K562 (cell line): ENCODE data around the gene TTC28. TPM values are rescaled to one million over a fixed set of nuclear protein-coding genes. Genes with fewer than 3 reads are reported as not detected.

Experiments used
- ARID2 ChIP-seq: fragments of 450-650 bp; IDR thresholded peaks from 2 replicates; pipeline ENCODE4 v1.6.1; 2017; ENCODE audit warnings: antibody characterized with exemption, mild to moderate bottlenecking
- BRCA1 ChIP-seq, 2 experiments: fragments of 450-650 bp in 1 of 2; sonication (generic) in 1 of 2; formaldehyde crosslinking in 1 of 2; IDR thresholded peaks; 2 replicates each; pipeline versions ENCODE4 v1.5.0 to v1.6.1; 2017 to 2020; ENCODE audit warnings: mild to moderate bottlenecking in 1 of 2, missing genetic modification reagents in 1 of 2
- BRD9 ChIP-seq: fragments of 450-650 bp; IDR thresholded peaks from 2 replicates; pipeline ENCODE4 v1.6.1; 2018; ENCODE audit warnings: low read depth; ENCODE audit not compliant: partially characterized antibody
- CREBBP ChIP-seq: IDR thresholded peaks from one replicate; pipeline ENCODE4 v1.6.1; 2012; ENCODE audit warnings: low read depth, mild to moderate bottlenecking, control low read depth, inconsistent platforms, low read length
- DIDO1 ChIP-seq: fragments of 450-650 bp; IDR thresholded peaks from 2 replicates; pipeline ENCODE4 v1.6.1; 2016; ENCODE audit warnings: low read depth, missing biosample characterization, missing genetic modification characterization
- EWSR1 ChIP-seq: fragments of 450-650 bp; IDR thresholded peaks from 2 replicates; pipeline ENCODE4 v1.6.1; 2018; ENCODE audit warnings: borderline replicate concordance, mild to moderate bottlenecking, low read depth, moderate library complexity; ENCODE audit not compliant: partially characterized antibody
- HDAC1 ChIP-seq, 2 experiments: fragments of 450-650 bp; IDR thresholded peaks; 2 replicates each; pipeline ENCODE4 v1.6.1; 2016 to 2017; ENCODE audit warnings: inconsistent platforms in 1 of 2, mild to moderate bottlenecking in 1 of 2, moderate library complexity in 1 of 2
- HNRNPK ChIP-seq: fragments of 200-400 bp; formaldehyde crosslinking; IDR thresholded peaks from one replicate; pipeline ENCODE4 v1.6.1; 2018; ENCODE audit warnings: mild to moderate bottlenecking, low read depth, low read length; ENCODE audit not compliant: poor library complexity, severe bottlenecking
- MAFF ChIP-seq: IDR thresholded peaks from 2 replicates; pipeline ENCODE4 v1.6.1; 2012; ENCODE audit warnings: low read length, improper control_type of control experiment
- NCOA1 ChIP-seq: fragments of 450-650 bp; IDR thresholded peaks from 2 replicates; pipeline ENCODE4 v1.6.1; 2016; ENCODE audit warnings: low read depth
- NFYB ChIP-seq: IDR thresholded peaks from 2 replicates; pipeline ENCODE4 v1.6.1; 2011; ENCODE audit warnings: mild to moderate bottlenecking, moderate library complexity; ENCODE audit not compliant: insufficient read length; ENCODE audit errors: extremely low read depth
- NR1H2 ChIP-seq: sonication (generic); formaldehyde crosslinking; IDR thresholded peaks from 2 replicates; pipeline ENCODE4 v1.4.0; 2020; ENCODE audit warnings: mild to moderate bottlenecking, missing genetic modification reagents
- RAD51 ChIP-seq: fragments of 450-650 bp; IDR thresholded peaks from 2 replicates; pipeline ENCODE4 v1.7.1; 2016; ENCODE audit warnings: low read depth, mild to moderate bottlenecking, borderline replicate concordance
- RBM39 ChIP-seq: fragments of 200-400 bp; formaldehyde crosslinking; optimal IDR thresholded peaks from 2 replicates; pipeline ENCODE3; 2018; ENCODE audit warnings: low read depth, low read length
- SMARCA5 ChIP-seq: fragments of 450-650 bp; IDR thresholded peaks from 2 replicates; pipeline ENCODE4 v1.6.1; 2016
- TEAD4 ChIP-seq, 2 experiments: sonication (generic) in 1 of 2; formaldehyde crosslinking in 1 of 2; IDR thresholded peaks; 2 replicates each; pipeline versions ENCODE4 v1.6.1 to v1.8.0; 2012 to 2022; ENCODE audit warnings: borderline replicate concordance in 1 of 2, inconsistent platforms in 1 of 2, low read length in 1 of 2, mild to moderate bottlenecking in 1 of 2, missing genetic modification reagents in 1 of 2
- TRIM28 ChIP-seq: fragments of 450-650 bp; IDR thresholded peaks from 2 replicates; pipeline ENCODE4 v1.6.1; 2017
- ZNF23 ChIP-seq: fragments of 250-450 bp; sonication (Bioruptor Pico); IDR thresholded peaks from 2 replicates; pipeline ENCODE4 v1.4.0; 2020; ENCODE audit warnings: mild to moderate bottlenecking
- polyA plus RNA-seq, 8 experiments: library from polyadenylated mRNA; depleted of rRNA in 4 of 8; stranded (reverse) in 5 of 8; unstranded in 3 of 8; fragments of >200 nt; fragmentation: Nextera tagmentation in 2 of 8; fragmentation: Illumina TruSeq in 1 of 8; extraction: Ambion mirVana in 2 of 8; extraction: Trizol in 1 of 8; gene quantifications; 2 replicates each; pipeline versions ENCODE4 v1.2.1 to v1.2.3, GENCODE V29; 2011 to 2014; ENCODE audit warnings: inconsistent platforms in 1 of 8, missing spikeins in 1 of 8
- total RNA-seq, 7 experiments: library from RNA; depleted of rRNA in 6 of 7; stranded (reverse); fragments of >200 nt in 6 of 7; fragmentation: Illumina TruSeq in 2 of 7; extraction: Trizol in 2 of 7; gene quantifications; 2 replicates each; pipeline versions ENCODE4 v1.2.1 to v1.2.3, GENCODE V29; 2011 to 2021; ENCODE audit warnings: low replicate concordance in 1 of 7
- TF ChIP-seq, protein P1 (sequence below): fragments of 450-650 bp; IDR thresholded peaks from 2 replicates; pipeline ENCODE4 v1.6.1; 2018; ENCODE audit not compliant: partially characterized antibody
- TF ChIP-seq, protein P2 (sequence below): fragments of 450-650 bp; IDR thresholded peaks from 2 replicates; pipeline ENCODE4 v1.6.1; 2016; ENCODE audit warnings: missing biosample characterization, missing genetic modification characterization
- TF ChIP-seq, protein P3 (sequence below): fragments of 450-650 bp; conservative IDR thresholded peaks from 2 replicates; pipeline ENCODE4 v1.6.1; 2016; ENCODE audit warnings: missing genetic modification characterization, low read depth, mild to moderate bottlenecking, control low read depth, missing compliant biosample characterization

The TTC28 gene
- total and polyA plus RNA-seq, 9 of the 15 experiments (the other 6 are each of a cell fraction or from before 2014, with no cell fraction given), result 0.22 to 10.7 (median 3.1) TPM

DNA sequence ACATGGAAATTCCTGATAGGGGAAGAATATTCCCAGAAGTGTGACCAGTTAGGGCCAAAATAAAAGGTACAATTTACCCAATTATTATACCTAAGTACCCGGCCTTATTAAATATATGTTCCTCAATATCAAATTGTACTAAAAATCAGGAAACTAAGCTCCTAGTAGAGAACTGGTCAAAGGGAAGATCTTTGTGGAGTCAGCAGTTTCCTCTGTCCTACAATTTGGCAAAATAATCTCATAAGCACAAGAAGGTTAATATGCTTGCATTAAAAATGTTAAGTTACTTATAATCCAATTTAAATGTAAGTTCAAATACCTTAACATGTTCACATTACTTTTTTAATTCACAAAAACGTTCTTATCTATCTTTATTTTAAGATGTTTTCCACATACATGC, 10.3 kb downstream of the TTC28 start (continued):
- TF ChIP-seq, protein P1, sequence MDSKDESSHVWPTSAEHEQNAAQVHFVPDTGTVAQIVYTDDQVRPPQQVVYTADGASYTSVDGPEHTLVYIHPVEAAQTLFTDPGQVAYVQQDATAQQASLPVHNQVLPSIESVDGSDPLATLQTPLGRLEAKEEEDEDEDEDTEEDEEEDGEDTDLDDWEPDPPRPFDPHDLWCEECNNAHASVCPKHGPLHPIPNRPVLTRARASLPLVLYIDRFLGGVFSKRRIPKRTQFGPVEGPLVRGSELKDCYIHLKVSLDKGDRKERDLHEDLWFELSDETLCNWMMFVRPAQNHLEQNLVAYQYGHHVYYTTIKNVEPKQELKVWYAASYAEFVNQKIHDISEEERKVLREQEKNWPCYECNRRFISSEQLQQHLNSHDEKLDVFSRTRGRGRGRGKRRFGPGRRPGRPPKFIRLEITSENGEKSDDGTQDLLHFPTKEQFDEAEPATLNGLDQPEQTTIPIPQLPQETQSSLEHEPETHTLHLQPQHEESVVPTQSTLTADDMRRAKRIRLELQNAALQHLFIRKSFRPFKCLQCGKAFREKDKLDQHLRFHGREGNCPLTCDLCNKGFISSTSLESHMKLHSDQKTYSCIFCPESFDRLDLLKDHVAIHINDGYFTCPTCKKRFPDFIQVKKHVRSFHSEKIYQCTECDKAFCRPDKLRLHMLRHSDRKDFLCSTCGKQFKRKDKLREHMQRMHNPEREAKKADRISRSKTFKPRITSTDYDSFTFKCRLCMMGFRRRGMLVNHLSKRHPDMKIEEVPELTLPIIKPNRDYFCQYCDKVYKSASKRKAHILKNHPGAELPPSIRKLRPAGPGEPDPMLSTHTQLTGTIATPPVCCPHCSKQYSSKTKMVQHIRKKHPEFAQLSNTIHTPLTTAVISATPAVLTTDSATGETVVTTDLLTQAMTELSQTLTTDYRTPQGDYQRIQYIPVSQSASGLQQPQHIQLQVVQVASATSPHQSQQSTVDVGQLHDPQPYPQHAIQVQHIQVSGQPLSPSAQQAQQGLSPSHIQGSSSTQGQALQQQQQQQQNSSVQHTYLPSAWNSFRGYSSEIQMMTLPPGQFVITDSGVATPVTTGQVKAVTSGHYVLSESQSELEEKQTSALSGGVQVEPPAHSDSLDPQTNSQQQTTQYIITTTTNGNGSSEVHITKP, result no peak
- no peak for TF ChIP-seq HDAC1 (IDR thresholded peaks at IDR 0.05)
- TF ChIP-seq RBM39, result no peak
- TF ChIP-seq EWSR1, result no peak
- no peak for TF ChIP-seq CREBBP
- TF ChIP-seq BRD9, result no peak
- TF ChIP-seq, protein P2, sequence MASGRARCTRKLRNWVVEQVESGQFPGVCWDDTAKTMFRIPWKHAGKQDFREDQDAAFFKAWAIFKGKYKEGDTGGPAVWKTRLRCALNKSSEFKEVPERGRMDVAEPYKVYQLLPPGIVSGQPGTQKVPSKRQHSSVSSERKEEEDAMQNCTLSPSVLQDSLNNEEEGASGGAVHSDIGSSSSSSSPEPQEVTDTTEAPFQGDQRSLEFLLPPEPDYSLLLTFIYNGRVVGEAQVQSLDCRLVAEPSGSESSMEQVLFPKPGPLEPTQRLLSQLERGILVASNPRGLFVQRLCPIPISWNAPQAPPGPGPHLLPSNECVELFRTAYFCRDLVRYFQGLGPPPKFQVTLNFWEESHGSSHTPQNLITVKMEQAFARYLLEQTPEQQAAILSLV, result no peak
- no peak for TF ChIP-seq TEAD4 (IDR thresholded peaks at IDR 0.05; ENCODE audit: low read length)
- TF ChIP-seq TEAD4 (CRISPR knock-in tag; IDR thresholded peaks at IDR 0.05; ENCODE audit: borderline replicate concordance), result no peak
- no peak for TF ChIP-seq NFYB
- TF ChIP-seq ARID2, result no peak
- no peak for TF ChIP-seq DIDO1
- TF ChIP-seq ZNF23 (CRISPR knock-in tag), result no peak
- TF ChIP-seq HNRNPK, result no peak
- no peak for TF ChIP-seq TRIM28
- TF ChIP-seq MAFF, result peak; percentile 47
- TF ChIP-seq, protein P3, sequence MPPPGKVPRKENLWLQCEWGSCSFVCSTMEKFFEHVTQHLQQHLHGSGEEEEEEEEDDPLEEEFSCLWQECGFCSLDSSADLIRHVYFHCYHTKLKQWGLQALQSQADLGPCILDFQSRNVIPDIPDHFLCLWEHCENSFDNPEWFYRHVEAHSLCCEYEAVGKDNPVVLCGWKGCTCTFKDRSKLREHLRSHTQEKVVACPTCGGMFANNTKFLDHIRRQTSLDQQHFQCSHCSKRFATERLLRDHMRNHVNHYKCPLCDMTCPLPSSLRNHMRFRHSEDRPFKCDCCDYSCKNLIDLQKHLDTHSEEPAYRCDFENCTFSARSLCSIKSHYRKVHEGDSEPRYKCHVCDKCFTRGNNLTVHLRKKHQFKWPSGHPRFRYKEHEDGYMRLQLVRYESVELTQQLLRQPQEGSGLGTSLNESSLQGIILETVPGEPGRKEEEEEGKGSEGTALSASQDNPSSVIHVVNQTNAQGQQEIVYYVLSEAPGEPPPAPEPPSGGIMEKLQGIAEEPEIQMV, result no peak
- no peak for TF ChIP-seq RAD51
- no peak for TF ChIP-seq SMARCA5
- TF ChIP-seq BRCA1 (IDR thresholded peaks at IDR 0.05), result 0 out of 2 replicates have a peak, but pooled peaks have one; percentile 71
- no peak for TF ChIP-seq BRCA1 (CRISPR knock-in tag; IDR thresholded peaks at IDR 0.05)
- no peak for TF ChIP-seq NR1H2
- TF ChIP-seq NCOA1, result no peak
